Activated CD4-positive, alpha-beta T cell treated with anti-CD3 and anti-CD28 coated beads, Interleukin-2, amount 50 U/mL, for 48 hours (primary cell): ENCODE measurements around the gene CNOT6.
"Not testable (repeated sequence)": the region's sequence is repeated elsewhere in the genome, so short reads cannot be mapped to it uniquely, and the experiment has no call there.

Experiments used
- DNase-seq, 2 experiments: peaks; one replicate each; pipeline ENCODE4 v3.0.0-alpha.2; 2020

CNOT6 gene

GRCh38 chr5:180472269-180472668 is 21.9 kb upstream of the CNOT6 start:
- no peak for DNase-seq

- DNase-seq: not testable (repeated sequence)
Observed at GRCh38 chr5:180473386-180473785, 20.8 kb upstream of the CNOT6 start.

GRCh38 chr5:180474569-180474968 is 19.6 kb upstream of the CNOT6 start:
- no peak for DNase-seq

GRCh38 chr5:180475969-180476524 is 18.1 kb upstream of the CNOT6 start:
- not testable (repeated sequence) for DNase-seq

- no peak for DNase-seq
Observed at GRCh38 chr5:180484813-180485212, 9.4 kb upstream of the CNOT6 start.

- no peak for DNase-seq
Observed at GRCh38 chr5:180486636-180487149, 7.5 kb upstream of the CNOT6 start.

GRCh38 chr5:180487556-180487955 is 6.6 kb upstream of the CNOT6 start:
- no peak for DNase-seq

- DNase-seq: no peak
Observed at GRCh38 chr5:180491496-180491895, 2.7 kb upstream of the CNOT6 start.

GRCh38 chr5:180492226-180492903 is 1.8 kb upstream of the CNOT6 start:
- DNase-seq: no peak

- DNase-seq: peak; percentile 38 to 46
Observed at GRCh38 chr5:180494510-180495181, 467 bp downstream of the CNOT6 start.

- DNase-seq: no peak
Observed at GRCh38 chr5:180495292-180495691, 1.1 kb downstream of the CNOT6 start.

GRCh38 chr5:180495991-180496741 is 2.0 kb downstream of the CNOT6 start:
- DNase-seq: no peak

GRCh38 chr5:180496806-180497205 is 2.6 kb downstream of the CNOT6 start:
- DNase-seq: not testable (repeated sequence)

GRCh38 chr5:180497865-180498264 is 3.7 kb downstream of the CNOT6 start:
- DNase-seq: not testable (repeated sequence)

GRCh38 chr5:180498378-180498777 is 4.2 kb downstream of the CNOT6 start:
- no peak for DNase-seq

- no peak for DNase-seq
Observed at GRCh38 chr5:180499684-180500083, 5.5 kb downstream of the CNOT6 start.

- not testable (repeated sequence) for DNase-seq
Observed at GRCh38 chr5:180500300-180500699, 6.1 kb downstream of the CNOT6 start.

GRCh38 chr5:180507661-180508060 is 13.5 kb downstream of the CNOT6 start:
- DNase-seq: no peak

- no peak for DNase-seq
Observed at GRCh38 chr5:180515294-180515693, 21.1 kb downstream of the CNOT6 start.

GRCh38 chr5:180515974-180516373 is 21.8 kb downstream of the CNOT6 start:
- not testable (repeated sequence) for DNase-seq

GRCh38 chr5:180516440-180516839 is 22.3 kb downstream of the CNOT6 start:
- DNase-seq: no peak

GRCh38 chr5:180519098-180519497 is 24.9 kb downstream of the CNOT6 start:
- no peak for DNase-seq

GRCh38 chr5:180521101-180521500 is 26.9 kb downstream of the CNOT6 start:
- DNase-seq: no peak
